ENCODE results near the gene RHOD.

DNA sequence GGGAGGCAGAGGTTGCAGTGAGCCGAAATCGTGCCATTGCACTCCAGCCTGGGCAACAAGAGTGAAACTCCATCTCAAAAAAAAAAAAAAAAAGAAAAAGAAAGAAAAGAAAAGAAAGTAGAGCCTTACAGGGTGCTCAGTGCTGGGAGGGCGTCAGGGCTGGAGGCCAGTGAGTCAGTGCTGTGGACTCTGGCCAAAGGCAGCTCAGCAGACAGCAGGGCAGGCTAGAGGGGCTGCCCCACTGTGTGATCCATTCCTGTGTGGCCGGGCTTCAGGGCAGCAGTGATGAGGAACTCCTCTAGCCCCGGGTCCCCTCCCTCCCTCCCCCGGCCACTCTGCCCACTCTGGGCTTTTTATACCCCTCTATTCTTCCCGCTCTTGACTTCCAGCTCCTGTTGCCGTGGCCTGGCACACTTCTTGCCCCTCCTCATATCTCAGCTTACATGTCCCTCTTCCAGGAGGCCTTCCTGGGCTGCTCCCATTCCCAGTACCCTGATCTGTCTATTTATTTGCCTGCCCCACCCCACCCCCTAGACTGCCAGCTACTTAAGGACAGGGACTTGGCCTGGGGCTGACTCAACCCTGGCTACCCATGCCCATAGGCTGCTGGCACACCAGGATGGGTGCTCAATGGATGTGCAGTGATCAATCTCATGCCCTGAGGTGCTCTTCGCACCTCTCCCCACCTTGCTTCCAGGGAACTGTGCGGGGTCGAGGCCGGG lies 23.7 kb upstream of the RHOD start:
- no peak for TF ChIP-seq CTCF (IDR thresholded peaks at IDR 0.05; ENCODE audit: insufficient read depth, low read length, poor library complexity, severe bottlenecking)
- TF ChIP-seq EZH2phosphoT487 (conservative IDR thresholded peaks at IDR 0.05; ENCODE audit: low read length) = no peak

Measured in SU-DHL-6 (cell line).